A673 (cell line): ENCODE measurements around the gene KLLN. TPM values are rescaled to one million over a fixed set of nuclear protein-coding genes. Genes with fewer than 3 reads are reported as not detected.
A peak's percentile ranks its signal among the peaks of the same experiment; 100 is the strongest.
"Not testable (repeated sequence)": the region's sequence is repeated elsewhere in the genome, so short reads cannot be mapped to it uniquely, and the experiment has no call there.

ENCODE experiments used
- BruUV-seq: library from RNA; stranded (reverse); fragments of 400-500 nt; replicated peaks from 2 replicates; lab custom pipeline; 2021; lab: Mats Ljungman, UMichigan
- CTCF ChIA-PET: fragments of 300-600 bp; sonication (Branson Sonifier 250); formaldehyde crosslinking; loops from one replicate; lab custom pipeline; 2022; ENCODE audit warnings: antibody characterized with exemption; lab: Charles Lee
- POLR2A ChIA-PET: fragments of 300-600 bp; sonication (Branson Sonifier 250); formaldehyde crosslinking; loops from one replicate; lab custom pipeline; 2022; ENCODE audit warnings: antibody characterized with exemption; ENCODE audit not compliant: low non-redundant PET; lab: Charles Lee
- DNase-seq: peaks from one replicate; pipeline ENCODE4 v3.0.0-alpha.2; 2015; ENCODE audit warnings: low spot score
- H3K27ac ChIP-seq: fragments of 200-600 bp; sonication (generic); 2 replicates; pipeline ENCODE4 v1.5.1; 2016; ENCODE audit warnings: mixed run types, low read depth, mild to moderate bottlenecking, mixed read lengths, antibody characterized with exemption, low read length; ENCODE audit not compliant: poor library complexity, severe bottlenecking
- H3K27me3 ChIP-seq: fragments of 200-600 bp; sonication (generic); replicated peaks from 2 replicates; pipeline ENCODE4 v1.6.1; 2017; ENCODE audit warnings: mixed run types, low read depth, mild to moderate bottlenecking, mixed read lengths, antibody characterized with exemption, low read length; ENCODE audit not compliant: insufficient read depth, poor library complexity
- H3K36me3 ChIP-seq: fragments of 200-600 bp; sonication (generic); 2 replicates; pipeline ENCODE4 v1.6.1; 2016; ENCODE audit warnings: mixed run types, mild to moderate bottlenecking, mixed read lengths, antibody characterized with exemption, low read length; ENCODE audit not compliant: insufficient read depth, poor library complexity, severe bottlenecking
- H3K4me1 ChIP-seq: fragments of 200-600 bp; sonication (generic); 2 replicates; pipeline ENCODE4 v1.6.1; 2017; ENCODE audit warnings: mixed run types, mild to moderate bottlenecking, mixed read lengths, antibody characterized with exemption, low read length; ENCODE audit not compliant: insufficient read depth, poor library complexity, severe bottlenecking
- H3K4me3 ChIP-seq: fragments of 200-600 bp; sonication (generic); 2 replicates; pipeline ENCODE4 v1.5.1; 2016; ENCODE audit warnings: low read depth, mixed run types, mild to moderate bottlenecking, mixed read lengths, low read length; ENCODE audit not compliant: poor library complexity, severe bottlenecking
- H3K9me3 ChIP-seq: fragments of 200-600 bp; sonication (generic); 2 replicates; pipeline ENCODE4 v1.6.1; 2016; ENCODE audit warnings: mixed run types, low read depth, mild to moderate bottlenecking, mixed read lengths, antibody characterized with exemption, low read length; ENCODE audit not compliant: poor library complexity, severe bottlenecking
- CTCF ChIP-seq: fragments of 300-800, 200-600 bp; sonication (generic); conservative IDR thresholded peaks from 2 replicates; pipeline ENCODE4 v1.5.1; 2017; ENCODE audit warnings: low read depth, mild to moderate bottlenecking, antibody characterized with exemption, low read length, moderate library complexity, mixed read lengths
- EZH2 ChIP-seq: fragments of 200-600 bp; sonication (generic); IDR thresholded peaks from 2 replicates; pipeline ENCODE4 v1.6.1; 2017; ENCODE audit warnings: borderline replicate concordance, low read depth, mild to moderate bottlenecking, mixed read lengths, antibody characterized with exemption, low read length; ENCODE audit not compliant: poor library complexity, severe bottlenecking
- intact Hi-C: fragments of 100-400 bp; cut with micrococcal nuclease; formaldehyde crosslinking; loops from one replicate; pipeline ENCODE4 v1.10.0; 2022; ENCODE audit not compliant: unreplicated experiment
- total RNA-seq: library from RNA; stranded (reverse); gene quantifications from 2 replicates; pipeline ENCODE4 v1.2.3, GENCODE V29; 2021

Gene KLLN
- total RNA-seq, 1 experiment from 2014 or later, result 0.32 TPM

GRCh38 chr10:87865241-87865881, 2.0 kb upstream of the KLLN start:
- H3K27ac ChIP-seq, result peak overlapping the region; percentile 91
- CTCF ChIA-PET, result no interaction called here
- no peaks in the 10 kb centered on the region for H3K27me3 ChIP-seq
- peak overlapping the region; percentile 80 for H3K4me3 ChIP-seq
- no peaks in the 10 kb centered on the region for H3K36me3 ChIP-seq
- no peak for DNase-seq
- no peak for TF ChIP-seq EZH2
- no peak for TF ChIP-seq CTCF
- no peaks in the 10 kb centered on the region for H3K9me3 ChIP-seq
- POLR2A ChIA-PET, result interaction anchor here (1.1 kb wide), 1 partner anchor 249 kb away, joined by 3 read pairs; no protein-coding TSS in a partner anchor
- intact Hi-C loops, result loop anchor here (5.0 to 10.0 kb wide), 2 partner anchors 62 to 109 kb away; no protein-coding TSS in a partner anchor
- no TSS peak for BruUV-seq
- H3K4me1 ChIP-seq, result peaks cover 25% of the 10 kb centered on the region

- no TSS peak for BruUV-seq
- peak overlapping the region; percentile 80 for H3K4me3 ChIP-seq
- ChIA-PET POLR2A (no interaction called here), CTCF (no interaction called here)
- intact Hi-C loops, result loop anchor here (5.0 to 10.0 kb wide), 4 partner anchors 63 to 688 kb away; partner anchors contain the start of gene PAPSS2
- no peaks in the 10 kb centered on the region for H3K9me3 ChIP-seq
- peak overlapping the region; percentile 91 for H3K27ac ChIP-seq
- H3K36me3 ChIP-seq, result no peaks in the 10 kb centered on the region
- peaks cover 19% of the 10 kb centered on the region for H3K4me1 ChIP-seq
- H3K27me3 ChIP-seq, result no peaks in the 10 kb centered on the region
- no peak for TF ChIP-seq EZH2
- TF ChIP-seq CTCF, result no peak
- DNase-seq, result peak; percentile 24
Measured at GRCh38 chr10:87864496-87865059, 1.2 kb upstream of the KLLN start.

- BruUV-seq, H3K27me3 ChIP-seq, H3K36me3 ChIP-seq, CTCF ChIA-PET, H3K9me3 ChIP-seq, POLR2A ChIA-PET: not testable (repeated sequence)
- DNase-seq, result peak; percentile 34
- Histone ChIP-seq H3K4me3 (peak overlapping the region; percentile 80), H3K4me1 (peaks cover 18% of the 10 kb centered on the region), H3K27ac (peak overlapping the region; percentile 91)
- intact Hi-C loops, result loop anchor here (5.0 to 10.0 kb wide), 3 partner anchors 111 to 688 kb away; partner anchors contain the start of gene PAPSS2
Measured at GRCh38 chr10:87863951-87864495, 690 bp upstream of the KLLN start.
